CD4-positive, alpha-beta memory T cell (primary cell): ENCODE results near the gene GNG4. TPM values are rescaled to one million over a fixed set of nuclear protein-coding genes. Genes with fewer than 3 reads are reported as not detected.
A peak's percentile ranks its signal among the peaks of the same experiment; 100 is the strongest.

Experiments used
- CTCF ChIA-PET: fragments of 350-600 bp; sonication (Branson Sonifier 250); formaldehyde crosslinking; loops from one replicate; lab custom pipeline; 2021; ENCODE audit warnings: inconsistent platforms; ENCODE audit not compliant: partially characterized antibody; lab: Charles Lee
- POLR2A ChIA-PET: fragments of 350-600 bp; sonication (Branson Sonifier 250); formaldehyde crosslinking; loops from one replicate; lab custom pipeline; 2021; ENCODE audit not compliant: partially characterized antibody; lab: Charles Lee
- DNase-seq, 5 donors: peaks; one replicate each; pipeline versions ENCODE4 v3.0.0 to v3.0.0-alpha.2; 2020 to 2022; ENCODE audit warnings: mixed read lengths in 1 of 5
- H3K27ac ChIP-seq: one replicate; pipeline ENCODE4 v1.7.0; 2013; ENCODE audit warnings: low read depth, low read length
- H3K27me3 ChIP-seq: 2 replicates; pipeline ENCODE4 v1.7.0; 2013; ENCODE audit warnings: mild to moderate bottlenecking, low read length, moderate library complexity; ENCODE audit not compliant: insufficient read depth
- H3K36me3 ChIP-seq: 2 replicates; pipeline ENCODE4 v1.7.0; 2013; ENCODE audit warnings: mild to moderate bottlenecking, low read length, moderate library complexity; ENCODE audit not compliant: insufficient read depth
- H3K4me1 ChIP-seq: 2 replicates; pipeline ENCODE4 v1.7.0; 2013; ENCODE audit warnings: mild to moderate bottlenecking, low read length, moderate library complexity; ENCODE audit not compliant: insufficient read depth
- H3K4me3 ChIP-seq, 2 donors: one replicate each; pipeline ENCODE4 v1.7.0; 2013; ENCODE audit warnings: low read length in 2 of 2, mild to moderate bottlenecking in 1 of 2
- H3K9me3 ChIP-seq, 2 donors: one replicate each; pipeline ENCODE4 v1.7.0; 2013; ENCODE audit warnings: low read length in 2 of 2, control low read depth in 1 of 2; ENCODE audit not compliant: control insufficient read depth in 1 of 2
- H3K27ac Mint-ChIP-seq, 7 donors: one replicate each; pipeline ENCODE4 v1.8.0; 2020 to 2021; ENCODE audit warnings: mixed read lengths in 7 of 7, mild to moderate bottlenecking in 6 of 7, inconsistent platforms in 3 of 7, moderate library complexity in 3 of 7
- H3K27me3 Mint-ChIP-seq, 2 donors: one replicate each; pipeline ENCODE4 v1.8.0; 2020 to 2021; ENCODE audit warnings: mixed read lengths in 2 of 2
- H3K36me3 Mint-ChIP-seq, 2 donors: one replicate each; pipeline ENCODE4 v1.8.0; 2020 to 2021; ENCODE audit warnings: mixed read lengths in 2 of 2, inconsistent platforms in 1 of 2, mild to moderate bottlenecking in 1 of 2
- H3K4me1 Mint-ChIP-seq, 4 donors: one replicate each; pipeline ENCODE4 v1.8.0; 2020 to 2021; ENCODE audit warnings: mixed read lengths in 4 of 4, mild to moderate bottlenecking in 1 of 4
- H3K4me3 Mint-ChIP-seq, 8 donors: one replicate each; pipeline ENCODE4 v1.8.0; 2020 to 2021; ENCODE audit warnings: mixed read lengths in 8 of 8, mild to moderate bottlenecking in 7 of 8, moderate library complexity in 6 of 8, inconsistent platforms in 3 of 8
- H3K9me3 Mint-ChIP-seq, 8 donors: one replicate each; pipeline ENCODE4 v1.8.0; 2020 to 2021; ENCODE audit warnings: mixed read lengths in 8 of 8, mild to moderate bottlenecking in 5 of 8, inconsistent platforms in 3 of 8, moderate library complexity in 1 of 8
- intact Hi-C: fragments of 100-400 bp; cut with micrococcal nuclease; formaldehyde crosslinking; loops from one replicate; pipeline ENCODE4 v1.15.1; 2023
- polyA plus RNA-seq, 2 donors: library from polyadenylated mRNA; unstranded; fragments of 300-500 nt; fragmentation: Illumina TruSeq; gene quantifications; one replicate each; pipeline ENCODE4 v1.2.3, GENCODE V29; 2021
- total RNA-seq, 2 experiments: library from RNA; stranded (reverse); gene quantifications; one replicate each; pipeline ENCODE4 v1.2.3, GENCODE V29; 2021

The GNG4 gene
- total and polyA plus RNA-seq, 4 experiments from 2014 or later = 0.19 TPM; not detected in 3

GRCh38 chr1:235515844-235516512 lies 133.6 kb downstream of the GNG4 start:
- DNase-seq = no peak
- Histone ChIP-seq H3K36me3 (no peaks in the 10 kb centered on the region), H3K9me3 (no peaks in the 10 kb centered on the region), H3K27me3 (no peaks in the 10 kb centered on the region), H3K27ac (no peak overlapping the region), H3K4me3 (no peak overlapping the region), H3K4me1 (no peaks in the 10 kb centered on the region)
- ChIA-PET POLR2A (no interaction called here), CTCF (interaction anchor here (0.6 to 2.9 kb wide), 8 partner anchors 11 to 990 kb away, joined by 3 to 23 read pairs (median 4); partner anchors contain the start of gene B3GALNT2)
- Mint-ChIP-seq H3K27me3 (peaks cover 5 to 6% of the 10 kb centered on the region in 2 donors), H3K9me3 (peaks cover 0 to 1% (median 0%) of the 10 kb centered on the region in 8 donors), H3K27ac (no peak overlapping the region), H3K4me1 (peaks cover 0 to 1% (median 0%) of the 10 kb centered on the region in 4 donors), H3K4me3 (no peak overlapping the region), H3K36me3 (no peaks in the 10 kb centered on the region)
- intact Hi-C loops = no loop called here

GRCh38 chr1:235513495-235514366 lies 135.9 kb downstream of the GNG4 start:
- Histone ChIP-seq H3K27ac (no peak overlapping the region), H3K4me1 (no peaks in the 10 kb centered on the region), H3K4me3 (no peak overlapping the region), H3K9me3 (no peaks in the 10 kb centered on the region), H3K27me3 (no peaks in the 10 kb centered on the region), H3K36me3 (no peaks in the 10 kb centered on the region)
- Mint-ChIP-seq H3K4me1 (peaks cover 0 to 1% (median 0%) of the 10 kb centered on the region in 4 donors), H3K4me3 (no peak overlapping the region), H3K27me3 (peaks cover 4 to 6% of the 10 kb centered on the region in 2 donors), H3K9me3 (no peaks in the 10 kb centered on the region), H3K36me3 (no peaks in the 10 kb centered on the region), H3K27ac (peak overlapping the region in 1 of 7 donors; percentile 30)
- POLR2A ChIA-PET = interaction anchor here (1.0 to 1.4 kb wide), 2 partner anchors 9 to 270 kb away, joined by 4 to 5 read pairs; no protein-coding TSS in a partner anchor
- intact Hi-C loops = loop anchor here (1.0 kb wide), 2 partner anchors 270 to 458 kb away; no protein-coding TSS in a partner anchor
- peak; percentile 47 to 68 (median 63) for DNase-seq
- CTCF ChIA-PET = interaction anchor here (0.6 to 2.9 kb wide), 24 partner anchors 9 to 462 kb away, joined by 3 to 41 read pairs (median 4); partner anchors contain the start of gene B3GALNT2

- Mint-ChIP-seq H3K27me3 (peaks cover 4 to 6% of the 10 kb centered on the region in 2 donors), H3K9me3 (no peaks in the 10 kb centered on the region), H3K36me3 (no peaks in the 10 kb centered on the region), H3K27ac (peak overlapping the region in 1 of 7 donors; percentile 10), H3K4me3 (no peak overlapping the region), H3K4me1 (peaks cover 0 to 1% (median 0%) of the 10 kb centered on the region in 4 donors)
- Histone ChIP-seq H3K36me3 (no peaks in the 10 kb centered on the region), H3K4me3 (no peak overlapping the region), H3K9me3 (no peaks in the 10 kb centered on the region), H3K27ac (no peak overlapping the region), H3K4me1 (no peaks in the 10 kb centered on the region), H3K27me3 (no peaks in the 10 kb centered on the region)
- ChIA-PET POLR2A (no interaction called here), CTCF (interaction anchor here (0.8 to 1.5 kb wide), 3 partner anchors 271 to 460 kb away, joined by 4 to 6 read pairs (median 5); no protein-coding TSS in a partner anchor)
- DNase-seq = no peak
- intact Hi-C loops = no loop called here
Observed at GRCh38 chr1:235511470-235512240, 137.9 kb downstream of the GNG4 start.

- Mint-ChIP-seq H3K4me1 (peaks cover 0 to 6% (median 5%) of the 10 kb centered on the region in 4 donors), H3K27me3 (peaks cover 4 to 6% of the 10 kb centered on the region in 2 donors), H3K27ac (no peak overlapping the region), H3K4me3 (no peak overlapping the region), H3K36me3 (no peaks in the 10 kb centered on the region), H3K9me3 (no peaks in the 10 kb centered on the region)
- H3K4me3 ChIP-seq = no peak overlapping the region
- CTCF ChIA-PET = interaction anchor here (1.4 kb wide), 1 partner anchor 272 kb away, joined by 3 read pairs; no protein-coding TSS in a partner anchor
- no peak overlapping the region for H3K27ac ChIP-seq
- DNase-seq = no peak
- POLR2A ChIA-PET = no interaction called here
- H3K9me3 ChIP-seq = no peaks in the 10 kb centered on the region
- H3K27me3 ChIP-seq = no peaks in the 10 kb centered on the region
- intact Hi-C loops = no loop called here
- no peaks in the 10 kb centered on the region for H3K36me3 ChIP-seq
- H3K4me1 ChIP-seq = peaks cover 3% of the 10 kb centered on the region
Observed at GRCh38 chr1:235510823-235511222, 138.8 kb downstream of the GNG4 start.

GRCh38 chr1:235507623-235508022 lies 142.0 kb downstream of the GNG4 start:
- no peak overlapping the region for H3K4me3 ChIP-seq
- Mint-ChIP-seq H3K4me1 (peaks cover 9 to 27% (median 14%) of the 10 kb centered on the region in 4 donors), H3K9me3 (no peaks in the 10 kb centered on the region), H3K36me3 (peaks cover 0 to 14% of the 10 kb centered on the region in 2 donors), H3K27ac (no peak overlapping the region), H3K27me3 (peaks cover 3% of the 10 kb centered on the region in 2 donors), H3K4me3 (no peak overlapping the region)
- POLR2A ChIA-PET = interaction anchor here (0.6 kb wide), 1 partner anchor 96 kb away, joined by 3 read pairs; no protein-coding TSS in a partner anchor
- peaks cover 13% of the 10 kb centered on the region for H3K4me1 ChIP-seq
- H3K27ac ChIP-seq = no peak overlapping the region
- DNase-seq = no peak
- H3K27me3 ChIP-seq = no peaks in the 10 kb centered on the region
- CTCF ChIA-PET = no interaction called here
- no peaks in the 10 kb centered on the region for H3K36me3 ChIP-seq
- no peaks in the 10 kb centered on the region for H3K9me3 ChIP-seq
- intact Hi-C loops = no loop called here

GRCh38 chr1:235504494-235505222 lies 144.9 kb downstream of the GNG4 start:
- H3K36me3 ChIP-seq = no peaks in the 10 kb centered on the region
- peak overlapping the region; percentile 74 for H3K4me3 ChIP-seq
- CTCF ChIA-PET = interaction anchor here (0.6 to 2.1 kb wide), 24 partner anchors 9 to 1119 kb away, joined by 3 to 17 read pairs (median 4); no protein-coding TSS in a partner anchor
- peaks cover 0 to 14% of the 10 kb centered on the region in 2 donors for H3K36me3 Mint-ChIP-seq
- POLR2A ChIA-PET = interaction anchor here (0.5 to 3.0 kb wide), 28 partner anchors 9 to 1131 kb away, joined by 3 to 14 read pairs (median 4); partner anchors contain the start of genes ARID4B, COA6, GGPS1 and GNG4
- intact Hi-C loops = loop anchor here (1.0 to 5.0 kb wide), 7 partner anchors 138 to 1100 kb away; partner anchors contain the start of genes ARID4B, GGPS1, HEATR1 and LYST
- H3K4me1 ChIP-seq = peaks cover 20% of the 10 kb centered on the region
- peaks cover 0 to 1% of the 10 kb centered on the region in 2 donors for H3K27me3 Mint-ChIP-seq
- DNase-seq = peak; percentile 97 to 99 (median 98)
- H3K27me3 ChIP-seq = no peaks in the 10 kb centered on the region
- peaks cover 12 to 32% (median 19%) of the 10 kb centered on the region in 4 donors for H3K4me1 Mint-ChIP-seq
- no peaks in the 10 kb centered on the region for H3K9me3 Mint-ChIP-seq
- peak overlapping the region; percentile 85 for H3K27ac ChIP-seq
- peak overlapping the region; percentile 92 to 98 (median 96) for H3K4me3 Mint-ChIP-seq
- H3K9me3 ChIP-seq = no peaks in the 10 kb centered on the region
- peak overlapping the region; percentile 97 to 100 (median 98) for H3K27ac Mint-ChIP-seq
